Left hindlimb (tissue), 1 donor: ENCODE measurements around the gene TMEM129.
"Not testable (repeated sequence)": the region's sequence is repeated elsewhere in the genome, so short reads cannot be mapped to it uniquely, and the experiment has no call there.

ENCODE experiments used
- DNase-seq: peaks from one replicate; pipeline ENCODE4 v3.0.0-alpha.2; 2018

Gene TMEM129

DNA sequence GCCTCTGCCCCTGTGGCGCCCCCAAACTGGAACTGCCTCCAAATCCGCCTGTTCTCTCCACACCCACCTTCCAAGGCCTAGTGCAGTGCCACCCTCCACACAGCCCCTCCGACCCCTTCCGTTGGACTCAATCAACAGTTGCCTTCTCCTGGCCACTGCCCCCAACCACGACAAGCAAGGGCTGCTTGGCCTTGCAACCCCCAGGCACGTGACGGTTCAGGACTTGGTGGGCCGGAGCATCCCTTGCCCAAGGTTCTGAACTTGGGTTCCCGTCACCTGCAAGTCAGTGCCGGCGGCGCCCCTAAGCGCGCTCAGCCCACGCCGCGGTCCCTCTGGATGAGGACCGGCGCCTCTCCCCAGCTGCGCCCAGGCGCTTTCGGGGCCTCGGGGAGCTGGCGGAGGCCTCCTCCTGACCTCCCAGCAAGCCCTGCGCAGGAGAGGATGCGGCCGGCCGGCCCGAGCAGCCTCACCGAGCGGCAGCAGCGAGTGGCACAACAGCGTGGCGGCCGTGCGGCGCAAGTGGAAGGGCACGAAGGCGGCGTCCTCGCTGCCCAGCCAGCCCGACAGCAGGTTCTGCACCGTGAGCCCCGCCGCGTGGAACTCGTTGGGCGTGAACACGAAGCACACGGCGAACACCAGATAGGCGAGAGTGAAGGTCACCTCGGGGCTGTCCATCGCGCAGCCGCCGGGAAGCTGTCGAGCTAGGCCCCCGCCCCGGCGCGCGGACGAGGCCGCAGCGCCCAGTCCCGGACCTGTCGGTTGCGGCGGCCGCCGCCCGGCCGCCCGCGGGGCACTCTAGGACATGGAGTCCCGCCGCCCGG, 750 bp downstream of the TMEM129 start:
- DNase-seq: no peak

- no peak for DNase-seq
These were observed 2.9 kb downstream of the TMEM129 start for GRCh38 chr4:1718095-1718850.

GRCh38 chr4:1717129-1718094, 3.7 kb downstream of the TMEM129 start:
- no peak for DNase-seq

DNA sequence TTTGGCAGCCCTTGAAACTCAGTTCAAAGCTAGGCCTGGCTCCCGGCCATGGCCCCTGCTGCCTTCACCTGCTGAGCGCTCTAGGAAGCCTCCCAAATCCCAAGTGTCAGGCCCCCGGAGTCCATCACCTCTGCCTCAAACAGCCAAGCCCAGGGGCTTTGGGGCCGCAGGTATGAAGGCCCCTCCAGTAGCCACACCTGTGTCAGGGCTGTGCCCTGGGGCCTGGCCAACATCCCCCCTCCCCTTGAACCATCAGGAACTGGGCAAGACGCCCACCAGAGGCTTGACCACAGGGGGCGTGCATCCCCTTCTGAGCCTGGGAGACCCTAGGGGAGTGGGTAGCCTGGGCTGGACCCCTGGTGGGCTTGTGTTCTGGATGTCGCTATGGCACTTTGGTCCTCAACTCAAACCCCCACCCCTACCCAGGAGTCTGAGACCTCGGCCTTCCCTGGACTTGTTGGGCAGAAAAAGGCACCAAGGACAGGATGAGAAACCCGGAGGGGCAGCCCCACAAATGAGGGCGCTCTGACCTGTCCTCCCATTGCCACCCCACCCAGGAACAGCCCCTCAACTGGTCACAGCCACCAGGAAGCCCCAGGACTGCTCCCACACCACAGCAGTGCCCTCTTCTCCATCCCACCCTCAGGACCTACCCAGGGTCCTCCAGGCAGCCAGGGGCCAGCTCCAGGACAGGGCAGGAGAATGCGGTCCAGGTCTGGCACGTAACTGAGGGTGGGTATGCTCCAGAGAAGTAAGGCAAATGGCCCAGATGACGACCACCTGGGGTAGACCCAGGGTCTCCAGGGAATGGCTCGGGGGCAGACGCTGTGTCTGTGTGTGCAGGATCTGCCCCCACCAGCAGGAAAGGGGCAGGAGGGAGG, 4.8 kb downstream of the TMEM129 start:
- DNase-seq: no peak

DNA sequence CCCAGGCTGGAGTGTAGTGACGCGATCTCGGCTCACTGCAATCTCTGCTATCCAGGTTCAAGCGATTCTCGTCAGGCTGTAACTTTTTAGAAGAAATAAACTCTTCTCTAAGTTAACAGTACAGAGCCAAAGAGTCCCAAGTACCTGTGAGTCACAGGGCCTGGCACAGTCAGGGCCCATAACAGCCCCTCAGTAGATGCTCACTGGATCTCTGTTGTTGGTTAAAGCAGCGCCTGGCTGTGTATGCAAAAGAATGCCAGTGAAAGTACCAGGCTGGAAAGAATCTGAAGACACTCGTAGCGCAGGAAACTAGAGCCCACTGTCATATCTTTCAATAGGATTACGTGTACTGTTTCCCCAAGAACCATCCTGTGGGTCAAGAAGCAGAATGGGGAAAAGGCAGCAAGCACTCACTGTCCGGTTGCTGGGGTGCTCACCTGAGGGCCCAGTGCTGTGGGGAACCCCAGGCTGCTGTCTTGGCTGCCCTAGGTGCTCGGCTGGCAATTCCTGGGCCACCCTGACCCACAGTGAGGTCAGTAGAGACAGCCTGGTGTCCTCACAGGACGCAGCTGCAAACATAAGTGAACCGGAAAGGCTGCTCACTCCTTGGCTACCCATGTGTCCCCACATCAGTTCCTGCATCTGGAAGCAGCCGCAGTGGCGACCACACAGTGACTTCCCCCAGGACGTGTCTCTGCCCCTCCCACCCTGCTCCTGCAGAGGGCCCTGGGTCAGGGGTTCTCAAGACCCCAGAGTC, 5.9 kb downstream of the TMEM129 start:
- no peak for DNase-seq

- no peak for DNase-seq
These were observed 6.7 kb downstream of the TMEM129 start for GRCh38 chr4:1714303-1715001.

- no peak for DNase-seq
These were observed 7.9 kb downstream of the TMEM129 start for GRCh38 chr4:1713003-1713851.

DNA sequence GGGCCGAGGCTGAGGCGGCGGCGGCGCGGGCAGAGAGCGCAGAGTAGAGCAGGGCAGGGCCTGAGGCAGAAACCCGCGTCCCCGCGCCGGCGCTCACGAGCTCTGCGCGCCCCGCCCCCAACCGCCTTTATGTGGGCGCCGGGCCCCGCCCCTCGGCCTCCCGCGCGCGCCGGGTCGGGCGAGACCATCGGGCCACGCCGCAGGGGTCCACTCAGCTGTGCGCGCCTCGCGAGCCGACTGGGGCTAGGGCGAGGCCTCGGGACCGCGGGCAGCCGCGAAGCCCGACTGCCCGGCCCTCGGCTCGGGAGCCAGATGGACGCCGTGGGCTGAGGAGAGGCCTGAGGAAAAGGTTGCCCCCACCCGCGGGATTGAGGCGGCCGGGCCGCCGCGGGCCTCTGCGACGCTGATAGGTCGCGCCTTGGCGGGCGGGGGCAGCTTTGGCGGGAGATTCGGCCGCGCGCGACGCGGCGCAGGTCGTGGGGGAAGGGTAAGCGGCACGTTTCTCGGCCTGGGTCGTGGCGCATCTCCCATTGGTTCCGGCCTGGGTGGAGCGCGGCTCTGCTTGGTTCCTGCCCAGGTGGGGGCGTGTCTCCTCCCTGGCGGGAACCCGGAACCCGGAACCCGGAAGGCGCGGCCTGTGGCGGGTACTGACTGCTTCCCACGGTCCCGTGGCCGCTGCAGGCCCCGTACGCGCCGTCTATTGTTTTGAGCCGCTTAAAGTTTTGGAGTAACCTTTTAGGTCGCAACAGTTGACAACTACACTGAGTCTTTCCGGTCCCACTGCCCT, 8.7 kb downstream of the TMEM129 start, which contains the start of gene SLBP:
Gene SLBP, minus strand, starts transcription at position 104 of the 787 bp plus-strand sequence. CDS start 131 bp downstream, outside the sequence.
- DNase-seq: peak; percentile 93

- peak; percentile 59 for DNase-seq
These were observed 9.4 kb downstream of the TMEM129 start for GRCh38 chr4:1711571-1712215.

DNA sequence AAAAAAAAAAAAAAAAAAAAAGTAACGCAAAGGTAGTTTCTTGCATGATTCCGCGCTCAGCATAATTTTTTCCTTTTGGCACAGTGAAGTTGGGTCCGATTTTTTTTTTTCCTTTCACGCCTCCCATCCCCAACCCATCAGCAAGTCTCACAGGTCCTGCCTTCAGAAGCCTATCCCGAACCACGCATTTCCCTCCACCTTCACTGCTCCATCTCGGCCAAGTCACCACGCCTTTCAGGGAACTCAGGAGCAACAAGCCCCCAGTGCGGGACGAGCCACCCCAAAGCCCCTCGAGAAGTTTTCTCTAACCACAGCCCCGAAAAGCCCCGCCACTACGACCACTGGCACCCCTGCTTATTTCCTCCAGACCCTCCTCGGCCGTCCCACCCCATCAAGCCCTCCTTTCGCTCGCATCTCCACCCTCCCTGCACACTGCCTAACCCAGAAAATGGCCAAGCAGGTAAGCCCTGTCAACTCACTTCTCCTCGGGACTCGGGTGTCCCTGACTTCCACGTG, 10.0 kb downstream of the TMEM129 start:
- no peak for DNase-seq

GRCh38 chr4:1708581-1708980, 12.5 kb downstream of the TMEM129 start:
- no peak for DNase-seq

DNA sequence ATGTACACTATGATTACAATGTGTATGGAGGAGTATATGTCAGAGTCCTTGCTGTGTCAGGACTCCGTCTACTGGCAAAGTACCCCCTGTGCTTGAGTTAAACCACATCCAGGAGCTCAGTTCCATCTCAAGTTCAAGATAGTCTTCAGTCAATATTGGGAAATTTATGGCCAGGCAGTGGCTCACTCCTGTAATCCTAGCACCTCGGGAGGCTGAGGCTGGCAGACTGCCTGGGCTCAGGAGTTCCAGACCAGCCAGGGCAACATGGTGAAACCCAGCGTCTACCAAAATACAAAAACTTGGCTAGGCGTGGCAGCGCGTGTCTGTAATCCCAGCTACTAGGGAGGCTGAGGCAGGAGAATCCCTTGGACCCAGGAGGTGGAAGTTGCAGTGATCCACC, 14.8 kb downstream of the TMEM129 start:
- DNase-seq: no peak

DNA sequence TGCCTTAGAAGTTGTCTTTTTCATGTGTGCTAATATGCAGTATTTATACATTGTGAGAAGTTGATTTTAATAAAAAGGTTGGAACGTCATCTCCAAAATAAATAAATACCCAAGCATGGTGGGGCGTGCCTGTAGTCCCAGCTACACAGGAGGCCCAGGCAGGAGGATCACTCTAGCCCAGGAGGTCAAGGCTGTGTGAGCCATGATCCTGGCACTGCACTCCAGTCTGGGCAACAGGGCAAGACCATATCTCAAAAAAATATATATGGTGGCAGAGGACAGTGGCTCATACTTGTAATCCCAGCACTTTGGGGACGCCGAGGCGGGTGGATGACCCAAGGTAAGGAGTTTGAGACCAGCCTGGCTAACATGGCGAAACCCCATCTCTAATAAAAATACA, 15.4 kb downstream of the TMEM129 start:
- DNase-seq: no peak

GRCh38 chr4:1703867-1704266, 17.3 kb downstream of the TMEM129 start:
- DNase-seq: no peak

- not testable (repeated sequence) for DNase-seq
These were observed 19.5 kb downstream of the TMEM129 start for GRCh38 chr4:1701671-1702070.

DNA sequence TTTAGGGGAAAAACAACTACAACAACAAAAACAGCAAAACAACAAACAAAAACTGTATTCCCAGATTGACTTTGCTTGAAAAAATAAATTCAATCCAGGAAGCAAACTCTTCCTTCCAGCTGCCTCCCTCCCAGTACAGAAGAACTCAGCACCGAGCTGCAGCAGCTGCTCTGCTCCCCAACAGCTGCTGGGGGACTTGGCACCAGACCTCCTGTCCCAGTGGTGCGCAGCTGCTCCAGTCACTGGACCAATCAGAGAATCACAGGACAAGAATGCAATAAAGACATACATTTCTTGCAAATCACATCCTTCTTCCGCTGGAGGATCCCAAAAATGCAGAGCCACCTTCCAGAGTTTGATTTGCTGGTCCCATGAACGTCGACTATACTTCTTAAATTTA, 25.2 kb downstream of the TMEM129 start:
- DNase-seq: peak; percentile 86

DNA sequence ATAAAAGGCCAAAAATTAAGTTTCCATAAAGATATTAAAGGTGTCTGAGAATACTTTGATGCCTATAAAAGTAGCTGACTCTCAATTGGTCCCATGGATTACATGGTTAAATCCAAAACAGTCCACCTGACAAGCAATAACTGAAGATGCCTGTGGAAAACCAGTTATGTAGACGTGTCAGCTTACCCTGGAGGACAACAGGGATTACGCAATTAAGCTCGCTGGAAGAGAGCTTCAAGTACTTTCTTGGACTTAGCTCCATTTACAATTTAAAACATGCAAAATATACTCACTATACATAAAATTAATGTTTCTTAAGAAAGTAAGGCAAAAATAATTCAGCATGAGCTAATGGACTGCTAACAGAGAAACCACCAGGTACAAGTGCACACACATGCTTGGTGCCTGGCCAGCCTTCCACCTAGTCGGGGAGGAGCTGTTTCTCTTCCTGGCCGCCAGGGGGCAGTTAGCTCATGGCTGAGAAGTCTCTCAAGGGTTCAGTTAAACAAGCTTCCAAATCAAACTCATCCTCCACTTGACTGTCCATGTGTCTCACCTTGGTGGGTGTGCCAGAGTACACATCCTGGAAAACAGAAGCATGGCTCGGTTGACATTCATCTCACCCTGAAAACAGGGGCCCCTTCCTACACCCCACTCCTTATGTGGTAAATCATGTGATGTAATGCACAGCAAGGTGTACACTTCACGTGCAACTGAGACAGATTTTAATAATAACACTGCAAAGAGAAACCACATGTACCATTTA, 27.8 kb downstream of the TMEM129 start:
- peak; percentile 71 for DNase-seq
